Neural cell (in vitro differentiated cells): ENCODE data around the gene ARID1B. TPM values are rescaled to one million over a fixed set of nuclear protein-coding genes. Genes with fewer than 3 reads are reported as not detected.

ENCODE experiments used
- H2AFZ ChIP-seq: fragments of 200-600, 300-800 bp; sonication (generic), shearing (Covaris generic); 2 replicates; pipeline ENCODE4 v1.6.0; 2014; ENCODE audit warnings: low read depth, mild to moderate bottlenecking, antibody characterized with exemption, low read length, moderate library complexity
- H3F3A ChIP-seq: fragments of 200-600 bp; shearing (Covaris generic); 2 replicates; pipeline ENCODE4 v1.6.1; 2016; ENCODE audit warnings: mild to moderate bottlenecking, moderate library complexity, mixed read lengths, antibody characterized with exemption, low read length; ENCODE audit not compliant: insufficient read depth, poor library complexity, severe bottlenecking
- H3K27ac ChIP-seq: fragments of 200-600, 300-800 bp; sonication (generic), shearing (Covaris generic); 2 replicates; pipeline ENCODE4 v1.5.1; 2014; ENCODE audit warnings: mild to moderate bottlenecking, low read length, moderate library complexity
- H3K27me3 ChIP-seq: fragments of 300-800, 200-600 bp; sonication (generic), shearing (Covaris generic); 2 replicates; pipeline ENCODE4 v1.6.0; 2014; ENCODE audit warnings: mild to moderate bottlenecking, low read depth, low read length, moderate library complexity; ENCODE audit not compliant: insufficient read depth
- H3K36me3 ChIP-seq: fragments of 300-800, 200-600 bp; sonication (generic), shearing (Covaris generic); 2 replicates; pipeline ENCODE4 v1.5.1; 2014; ENCODE audit warnings: mild to moderate bottlenecking, antibody characterized with exemption, low read length, moderate library complexity; ENCODE audit not compliant: insufficient read depth
- H3K4me2 ChIP-seq: fragments of 300-800, 200-600 bp; sonication (generic), shearing (Covaris generic); 2 replicates; pipeline ENCODE4 v1.6.0; 2014; ENCODE audit warnings: mild to moderate bottlenecking, low read length
- H3K4me3 ChIP-seq: fragments of 300-800, 200-600 bp; sonication (generic), shearing (Covaris generic); 2 replicates; pipeline ENCODE4 v1.5.1; 2014; ENCODE audit warnings: mild to moderate bottlenecking, low read length, moderate library complexity
- H3K79me2 ChIP-seq: fragments of 200-600 bp; shearing (Covaris generic); replicated peaks from 2 replicates; pipeline ENCODE4 v1.6.0; 2014; ENCODE audit warnings: mild to moderate bottlenecking, low read length, moderate library complexity; ENCODE audit not compliant: insufficient read depth
- H3K9ac ChIP-seq: fragments of 300-800, 200-600 bp; sonication (generic), shearing (Covaris generic); 2 replicates; pipeline ENCODE4 v1.6.1; 2016; ENCODE audit warnings: mild to moderate bottlenecking, low read length, mixed read lengths
- H3K9me2 ChIP-seq: fragments of 200-600 bp; shearing (Covaris generic); 2 replicates; pipeline ENCODE4 v1.6.1; 2016; ENCODE audit warnings: mild to moderate bottlenecking, low read length, mixed read lengths; ENCODE audit not compliant: insufficient read depth
- H3K9me3 ChIP-seq: fragments of 200-600, 300-800 bp; sonication (generic), shearing (Covaris generic); 2 replicates; pipeline ENCODE4 v1.6.1; 2016; ENCODE audit warnings: mild to moderate bottlenecking, mixed run types, low read length, moderate library complexity, mixed read lengths
- H4K20me1 ChIP-seq: fragments of 200-600 bp; shearing (Covaris generic); 2 replicates; pipeline ENCODE4 v1.6.1; 2016; ENCODE audit warnings: mild to moderate bottlenecking, mixed run types; ENCODE audit not compliant: insufficient read depth
- EP300 ChIP-seq: fragments of 450-650 bp; conservative IDR thresholded peaks from 2 replicates; pipeline ENCODE4 v1.6.1; 2014; ENCODE audit warnings: antibody characterized with exemption, mild to moderate bottlenecking, moderate library complexity; ENCODE audit not compliant: poor library complexity, severe bottlenecking
- EZH2 ChIP-seq: fragments of 200-600, 300-800 bp; shearing (Covaris generic), sonication (generic); IDR thresholded peaks from 2 replicates; pipeline ENCODE4 v1.6.1; 2014; ENCODE audit warnings: antibody characterized with exemption, low read length, borderline replicate concordance, mild to moderate bottlenecking; ENCODE audit not compliant: insufficient read depth, poor library complexity, severe bottlenecking
- MXI1 ChIP-seq: fragments of 450-650 bp; conservative IDR thresholded peaks from 2 replicates; pipeline ENCODE4 v1.6.1; 2014; ENCODE audit warnings: antibody characterized with exemption, mild to moderate bottlenecking; ENCODE audit not compliant: poor library complexity, severe bottlenecking
- POLR2AphosphoS5 ChIP-seq: IDR thresholded peaks from 2 replicates; pipeline ENCODE4 v1.6.1; 2012
- RAD21 ChIP-seq: fragments of 450-650 bp; conservative IDR thresholded peaks from 2 replicates; pipeline ENCODE4 v1.6.1; 2014; ENCODE audit warnings: antibody characterized with exemption, mild to moderate bottlenecking, moderate library complexity
- SMC3 ChIP-seq: fragments of 450-650 bp; conservative IDR thresholded peaks from 2 replicates; pipeline ENCODE4 v1.6.1; 2014; ENCODE audit warnings: antibody characterized with exemption, mild to moderate bottlenecking, moderate library complexity; ENCODE audit not compliant: poor library complexity
- TAF1 ChIP-seq: IDR thresholded peaks from 2 replicates; pipeline ENCODE4 v1.6.1; 2012; ENCODE audit warnings: low read depth
- polyA plus RNA-seq: library from polyadenylated mRNA; depleted of rRNA; stranded (reverse); fragments of >200 nt; gene quantifications from 2 replicates; pipeline ENCODE4 v1.2.3, GENCODE V29; 2014
- TF ChIP-seq, protein P1 (sequence below): IDR thresholded peaks from 2 replicates; pipeline ENCODE4 v1.6.1; 2012; ENCODE audit warnings: borderline replicate concordance
- TF ChIP-seq, protein P2 (sequence below): fragments of 450-650 bp; IDR thresholded peaks from 2 replicates; pipeline ENCODE4 v1.5.1; 2014; ENCODE audit warnings: antibody characterized with exemption, mild to moderate bottlenecking, moderate library complexity; ENCODE audit not compliant: poor library complexity, severe bottlenecking

The ARID1B gene
- polyA plus RNA-seq, 1 donor from 2014 or later, result 35.0 TPM

DNA sequence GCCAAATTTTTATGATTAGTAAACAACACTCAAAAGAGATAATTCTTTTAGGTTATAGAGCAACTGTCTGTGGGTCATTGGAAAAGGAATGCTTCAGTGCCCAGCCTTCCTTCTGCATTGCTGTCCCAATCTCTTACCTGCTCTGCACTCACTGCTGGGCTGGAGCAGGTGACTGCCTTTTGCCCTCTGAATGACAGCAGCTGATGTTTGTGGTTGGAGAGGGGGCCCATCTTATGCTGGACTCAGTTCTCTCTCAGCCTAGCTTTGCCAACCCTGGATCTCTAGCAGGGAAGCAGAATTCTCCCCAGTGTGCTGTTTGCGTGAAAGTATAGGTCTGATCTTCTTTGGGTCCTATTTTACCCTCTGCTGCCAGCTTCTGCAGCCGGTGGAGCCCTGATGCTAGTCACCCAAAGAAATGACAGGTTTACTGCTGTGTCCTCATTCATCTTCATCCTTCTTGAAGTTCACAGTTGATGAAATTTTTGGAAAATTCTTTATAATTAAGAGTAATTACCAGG is 193.5 kb downstream of the ARID1B start:
- Histone ChIP-seq H3K9ac (no peak overlapping the region), H3K79me2 (peaks cover 69% of the 10 kb centered on the region), H3K36me3 (no peaks in the 10 kb centered on the region), H3F3A (no peaks in the 10 kb centered on the region), H4K20me1 (no peaks in the 10 kb centered on the region), H3K4me3 (no peak overlapping the region), H3K9me2 (no peaks in the 10 kb centered on the region), H3K27me3 (no peaks in the 10 kb centered on the region), H2AFZ (no peak overlapping the region), H3K4me2 (no peak overlapping the region), H3K27ac (no peak overlapping the region), H3K9me3 (no peaks in the 10 kb centered on the region)
- TF ChIP-seq TAF1, result no peak
- TF ChIP-seq, protein P1, sequence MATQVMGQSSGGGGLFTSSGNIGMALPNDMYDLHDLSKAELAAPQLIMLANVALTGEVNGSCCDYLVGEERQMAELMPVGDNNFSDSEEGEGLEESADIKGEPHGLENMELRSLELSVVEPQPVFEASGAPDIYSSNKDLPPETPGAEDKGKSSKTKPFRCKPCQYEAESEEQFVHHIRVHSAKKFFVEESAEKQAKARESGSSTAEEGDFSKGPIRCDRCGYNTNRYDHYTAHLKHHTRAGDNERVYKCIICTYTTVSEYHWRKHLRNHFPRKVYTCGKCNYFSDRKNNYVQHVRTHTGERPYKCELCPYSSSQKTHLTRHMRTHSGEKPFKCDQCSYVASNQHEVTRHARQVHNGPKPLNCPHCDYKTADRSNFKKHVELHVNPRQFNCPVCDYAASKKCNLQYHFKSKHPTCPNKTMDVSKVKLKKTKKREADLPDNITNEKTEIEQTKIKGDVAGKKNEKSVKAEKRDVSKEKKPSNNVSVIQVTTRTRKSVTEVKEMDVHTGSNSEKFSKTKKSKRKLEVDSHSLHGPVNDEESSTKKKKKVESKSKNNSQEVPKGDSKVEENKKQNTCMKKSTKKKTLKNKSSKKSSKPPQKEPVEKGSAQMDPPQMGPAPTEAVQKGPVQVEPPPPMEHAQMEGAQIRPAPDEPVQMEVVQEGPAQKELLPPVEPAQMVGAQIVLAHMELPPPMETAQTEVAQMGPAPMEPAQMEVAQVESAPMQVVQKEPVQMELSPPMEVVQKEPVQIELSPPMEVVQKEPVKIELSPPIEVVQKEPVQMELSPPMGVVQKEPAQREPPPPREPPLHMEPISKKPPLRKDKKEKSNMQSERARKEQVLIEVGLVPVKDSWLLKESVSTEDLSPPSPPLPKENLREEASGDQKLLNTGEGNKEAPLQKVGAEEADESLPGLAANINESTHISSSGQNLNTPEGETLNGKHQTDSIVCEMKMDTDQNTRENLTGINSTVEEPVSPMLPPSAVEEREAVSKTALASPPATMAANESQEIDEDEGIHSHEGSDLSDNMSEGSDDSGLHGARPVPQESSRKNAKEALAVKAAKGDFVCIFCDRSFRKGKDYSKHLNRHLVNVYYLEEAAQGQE, result no peak
- no peak for TF ChIP-seq POLR2AphosphoS5
- TF ChIP-seq EP300, result no peak
- no peak for TF ChIP-seq MXI1
- no peak for TF ChIP-seq RAD21
- no peak for TF ChIP-seq EZH2
- TF ChIP-seq, protein P2, sequence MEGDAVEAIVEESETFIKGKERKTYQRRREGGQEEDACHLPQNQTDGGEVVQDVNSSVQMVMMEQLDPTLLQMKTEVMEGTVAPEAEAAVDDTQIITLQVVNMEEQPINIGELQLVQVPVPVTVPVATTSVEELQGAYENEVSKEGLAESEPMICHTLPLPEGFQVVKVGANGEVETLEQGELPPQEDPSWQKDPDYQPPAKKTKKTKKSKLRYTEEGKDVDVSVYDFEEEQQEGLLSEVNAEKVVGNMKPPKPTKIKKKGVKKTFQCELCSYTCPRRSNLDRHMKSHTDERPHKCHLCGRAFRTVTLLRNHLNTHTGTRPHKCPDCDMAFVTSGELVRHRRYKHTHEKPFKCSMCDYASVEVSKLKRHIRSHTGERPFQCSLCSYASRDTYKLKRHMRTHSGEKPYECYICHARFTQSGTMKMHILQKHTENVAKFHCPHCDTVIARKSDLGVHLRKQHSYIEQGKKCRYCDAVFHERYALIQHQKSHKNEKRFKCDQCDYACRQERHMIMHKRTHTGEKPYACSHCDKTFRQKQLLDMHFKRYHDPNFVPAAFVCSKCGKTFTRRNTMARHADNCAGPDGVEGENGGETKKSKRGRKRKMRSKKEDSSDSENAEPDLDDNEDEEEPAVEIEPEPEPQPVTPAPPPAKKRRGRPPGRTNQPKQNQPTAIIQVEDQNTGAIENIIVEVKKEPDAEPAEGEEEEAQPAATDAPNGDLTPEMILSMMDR, result no peak
- TF ChIP-seq SMC3, result no peak

DNA sequence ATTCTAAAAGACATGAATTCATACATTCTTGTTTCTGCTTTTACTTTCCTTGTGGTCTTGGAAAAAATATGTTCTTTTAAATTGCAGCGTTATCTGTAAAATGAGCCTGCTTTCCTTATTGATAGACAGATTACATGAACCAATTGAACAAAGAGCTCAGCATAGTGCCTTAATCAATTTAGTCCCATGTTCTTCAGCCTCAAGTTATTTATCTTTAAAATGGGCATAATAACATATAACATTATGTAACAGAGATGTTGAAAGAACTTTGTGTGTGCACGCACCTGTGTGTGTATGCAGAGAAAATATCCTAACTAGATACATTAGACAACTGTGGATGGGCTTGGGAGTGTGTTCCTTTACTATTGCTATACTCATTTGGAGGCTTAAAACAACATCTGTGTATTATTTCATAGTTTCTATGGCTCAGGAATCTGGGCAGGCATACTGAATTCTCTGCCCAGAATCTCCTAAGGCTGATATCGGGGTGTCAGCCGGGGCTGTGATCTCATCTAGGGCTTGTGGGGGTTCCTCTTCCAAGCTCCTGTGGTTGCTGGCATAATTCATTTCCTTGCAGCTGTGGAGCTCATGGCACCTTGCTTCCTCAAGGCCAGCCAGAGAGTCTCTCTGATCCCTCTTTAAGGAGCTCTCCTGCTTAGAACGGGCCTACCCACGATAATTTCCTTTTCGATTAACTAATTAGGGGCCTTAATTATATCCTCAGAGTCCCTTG is 194.1 kb downstream of the ARID1B start:
- H3K9ac ChIP-seq, result no peak overlapping the region
- no peaks in the 10 kb centered on the region for H3F3A ChIP-seq
- H2AFZ ChIP-seq, result no peak overlapping the region
- no peaks in the 10 kb centered on the region for H3K36me3 ChIP-seq
- no peak overlapping the region for H3K4me2 ChIP-seq
- H4K20me1 ChIP-seq, result no peaks in the 10 kb centered on the region
- H3K27me3 ChIP-seq, result no peaks in the 10 kb centered on the region
- peaks cover 74% of the 10 kb centered on the region for H3K79me2 ChIP-seq
- no peak overlapping the region for H3K4me3 ChIP-seq
- no peak overlapping the region for H3K27ac ChIP-seq
- no peaks in the 10 kb centered on the region for H3K9me3 ChIP-seq
- H3K9me2 ChIP-seq, result no peaks in the 10 kb centered on the region
- TF ChIP-seq, protein P1, result no peak
- no peak for TF ChIP-seq SMC3
- no peak for TF ChIP-seq RAD21
- TF ChIP-seq TAF1, result no peak
- TF ChIP-seq POLR2AphosphoS5, result no peak
- TF ChIP-seq EZH2, result no peak
- TF ChIP-seq MXI1, result no peak
- no peak for TF ChIP-seq EP300
- TF ChIP-seq, protein P2, result no peak
